HG03064 (cell line): ENCODE data around the gene OR1J4.

Experiments
- ATAC-seq: cut with Tn5 transposase; IDR thresholded peaks from one replicate; pipeline ENCODE4 v1.9.1; 2021; ENCODE audit warnings: low read depth; ENCODE audit not compliant: unreplicated experiment

OR1J4 gene

GRCh38 chr9:122567901-122568300 lies 49.0 kb downstream of the OR1J4 start:
- no peak for ATAC-seq
